ENCODE data around the gene OR51B2.
"Not testable (repeated sequence)": the region's sequence is repeated elsewhere in the genome, so short reads cannot be mapped to it uniquely, and the experiment has no call there.

The OR51B2 gene

DNA sequence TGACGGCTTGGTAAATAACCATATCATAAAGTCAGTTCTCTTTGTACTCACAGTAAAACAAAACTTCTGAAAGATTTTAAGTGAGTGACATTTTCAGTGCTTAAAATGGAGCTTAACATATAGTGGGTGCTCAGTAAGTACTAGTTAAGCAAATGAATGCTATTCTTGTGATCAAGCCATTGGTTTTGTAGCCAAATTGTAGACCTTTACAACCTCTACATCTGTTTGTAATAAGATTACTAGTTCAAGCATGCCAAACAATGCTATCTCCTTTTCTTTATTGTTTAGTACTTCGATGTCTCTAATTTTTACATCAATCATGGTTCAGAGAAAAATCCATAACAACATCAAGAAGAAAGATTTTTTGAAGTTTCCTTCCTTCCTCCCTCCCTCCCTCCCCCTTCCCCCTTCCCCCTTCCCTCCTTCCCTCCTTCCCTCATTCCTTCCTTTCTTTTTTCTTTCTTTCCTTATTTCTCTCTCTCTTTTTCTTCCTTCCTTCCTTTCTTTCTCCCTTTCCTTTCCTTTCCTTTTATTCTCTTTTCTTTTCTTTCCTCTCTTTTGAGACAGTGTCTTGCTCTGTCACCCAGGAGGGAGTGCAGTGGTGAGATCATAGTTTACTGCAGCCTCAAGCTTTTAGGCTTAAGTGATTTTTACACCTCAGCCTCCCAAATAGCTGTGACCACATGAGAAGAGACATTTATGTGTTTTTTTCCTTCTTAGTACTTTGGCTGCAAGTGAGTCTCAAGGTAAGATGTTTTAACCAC is 16.7 kb downstream of the OR51B2 start:
- no peak for DNase-seq

DNA sequence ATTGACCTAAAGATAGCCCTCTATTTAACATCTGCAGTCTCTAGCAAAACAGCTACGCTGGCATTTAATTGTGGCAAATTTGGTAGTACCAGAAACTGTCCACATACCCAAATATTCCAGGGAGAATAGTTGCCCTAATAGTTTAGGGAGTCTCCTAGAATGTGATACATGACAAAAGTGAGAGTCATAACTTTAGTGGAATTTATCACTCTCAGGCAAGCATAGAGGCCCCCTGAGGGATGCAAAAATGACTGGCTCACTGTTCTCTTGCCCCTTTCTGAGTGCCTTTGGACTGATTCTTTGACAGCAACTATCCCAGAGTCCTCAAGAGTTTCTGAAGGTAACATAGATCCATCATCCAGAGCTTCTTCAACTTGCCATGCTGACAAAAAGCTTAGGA is 20.1 kb downstream of the OR51B2 start:
- DNase-seq: no peak

DNA sequence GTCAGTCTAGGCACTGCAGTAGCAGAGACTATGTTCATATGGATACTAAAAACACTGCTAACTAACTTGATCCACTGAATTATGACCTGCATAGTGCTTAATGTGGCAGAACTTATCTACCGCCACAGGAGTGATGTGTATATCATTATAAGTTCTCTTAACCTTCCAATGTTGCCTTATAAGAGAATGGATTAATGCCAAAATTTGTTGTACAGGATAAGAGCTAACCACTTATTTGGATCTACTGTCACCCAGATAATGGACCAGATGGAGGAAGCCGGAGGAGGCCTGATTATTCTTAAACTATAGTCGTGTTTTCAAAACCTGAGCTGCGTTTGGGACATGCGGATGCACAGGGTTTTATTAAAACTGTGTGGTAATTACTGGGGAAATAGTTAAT is 20.5 kb downstream of the OR51B2 start:
- DNase-seq: no peak

DNA sequence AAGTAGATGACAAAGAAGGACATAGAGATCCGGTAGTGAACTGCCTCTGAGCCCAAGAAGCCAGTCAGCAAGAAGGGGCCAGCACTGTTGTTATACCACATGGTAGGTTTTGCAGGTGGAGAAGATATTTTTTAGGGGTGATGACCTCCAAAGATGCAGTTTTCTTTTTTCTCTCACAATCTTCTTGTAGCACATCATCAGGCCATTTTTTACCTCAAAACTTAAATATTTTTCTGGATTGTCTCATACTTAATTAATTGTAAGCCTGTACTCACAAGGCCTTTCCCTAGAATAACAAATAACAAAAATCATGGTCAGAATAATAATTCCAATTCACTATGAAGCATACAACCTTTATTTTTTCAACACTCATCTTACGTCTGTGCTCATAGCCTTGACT is 22.3 kb downstream of the OR51B2 start, which contains the start of gene OR51B4:
OR51B4 (minus strand) TSS at position 101 of the 400 bp plus-strand sequence; CDS start at position 101, 0 bp downstream.
- no peak for DNase-seq

- no peak for DNase-seq
Observed at GRCh38 chr11:5300251-5300650, 23.8 kb downstream of the OR51B2 start.

DNA sequence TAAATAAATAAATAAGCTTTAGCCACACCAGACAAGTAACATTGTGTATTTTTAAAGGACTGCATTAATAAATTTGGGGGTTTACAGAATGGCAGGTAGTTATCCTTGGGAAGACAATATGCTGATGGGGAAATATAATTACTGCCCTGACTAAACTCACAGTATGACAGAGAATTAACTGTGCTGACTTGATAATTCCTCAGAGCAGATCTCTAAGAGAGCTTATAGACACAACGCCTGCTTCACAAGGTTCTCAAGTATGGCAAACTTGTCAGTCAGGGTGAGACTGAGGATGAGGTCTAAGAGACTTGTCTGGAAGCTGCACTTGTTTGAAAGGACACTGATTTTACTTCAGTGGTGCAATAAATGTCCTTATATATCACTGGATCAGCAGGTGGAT is 25.6 kb downstream of the OR51B2 start:
- no peak for DNase-seq

GRCh38 chr11:5297721-5298323 is 26.3 kb downstream of the OR51B2 start:
- DNase-seq: no peak

DNA sequence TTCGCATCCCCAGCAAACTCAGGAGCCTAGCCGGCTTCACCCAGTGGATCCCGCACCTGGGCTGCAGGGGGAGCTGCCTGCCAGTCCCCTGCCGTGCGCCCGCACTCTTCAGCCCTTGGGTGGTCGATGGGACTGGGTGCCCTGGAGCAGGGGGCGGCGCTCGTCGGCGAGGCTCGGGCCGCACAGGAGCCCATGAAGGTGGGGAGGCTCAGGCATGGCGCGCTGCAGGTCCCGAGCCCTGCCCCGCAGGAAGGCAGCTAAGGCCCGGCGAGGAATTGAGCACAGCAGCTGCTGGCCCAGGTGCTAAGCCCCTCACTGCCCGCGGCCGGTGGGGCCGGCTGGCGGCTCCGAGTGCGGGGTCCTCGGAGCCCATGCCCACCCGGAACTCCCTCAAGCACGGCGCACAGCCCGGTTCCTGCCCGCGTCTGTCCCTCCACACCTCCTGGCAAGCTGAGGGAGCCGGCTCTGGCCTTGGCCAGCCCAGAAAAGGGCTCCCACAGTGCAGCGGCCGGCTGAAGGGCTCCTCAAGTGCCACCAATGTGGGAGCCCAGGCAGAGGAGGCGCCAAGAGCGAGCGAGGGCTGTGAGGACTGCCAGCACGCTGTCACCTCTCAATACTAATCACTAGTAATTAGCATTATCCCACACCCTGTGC is 29.6 kb downstream of the OR51B2 start:
- DNase-seq: not testable (repeated sequence)

DNA sequence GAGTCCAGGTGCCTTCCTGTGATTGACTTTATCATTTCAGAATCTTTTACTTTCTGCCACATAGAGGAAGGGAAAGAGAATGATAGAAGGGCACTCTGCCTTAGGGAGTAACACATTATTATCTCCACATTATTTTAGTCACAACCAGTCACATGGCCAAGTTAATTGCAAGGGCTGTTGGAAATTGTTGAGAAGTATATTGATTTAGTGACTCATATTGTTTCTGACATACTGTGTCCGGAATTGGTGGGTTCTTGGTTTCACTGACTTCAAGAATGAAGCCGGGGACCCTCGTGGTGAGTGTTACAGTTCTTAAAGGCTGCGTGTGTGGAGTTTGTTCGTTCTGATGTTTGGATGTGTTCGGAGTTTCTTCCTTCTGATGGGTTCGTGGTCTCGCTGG is 31.1 kb downstream of the OR51B2 start:
- DNase-seq: no peak

DNA sequence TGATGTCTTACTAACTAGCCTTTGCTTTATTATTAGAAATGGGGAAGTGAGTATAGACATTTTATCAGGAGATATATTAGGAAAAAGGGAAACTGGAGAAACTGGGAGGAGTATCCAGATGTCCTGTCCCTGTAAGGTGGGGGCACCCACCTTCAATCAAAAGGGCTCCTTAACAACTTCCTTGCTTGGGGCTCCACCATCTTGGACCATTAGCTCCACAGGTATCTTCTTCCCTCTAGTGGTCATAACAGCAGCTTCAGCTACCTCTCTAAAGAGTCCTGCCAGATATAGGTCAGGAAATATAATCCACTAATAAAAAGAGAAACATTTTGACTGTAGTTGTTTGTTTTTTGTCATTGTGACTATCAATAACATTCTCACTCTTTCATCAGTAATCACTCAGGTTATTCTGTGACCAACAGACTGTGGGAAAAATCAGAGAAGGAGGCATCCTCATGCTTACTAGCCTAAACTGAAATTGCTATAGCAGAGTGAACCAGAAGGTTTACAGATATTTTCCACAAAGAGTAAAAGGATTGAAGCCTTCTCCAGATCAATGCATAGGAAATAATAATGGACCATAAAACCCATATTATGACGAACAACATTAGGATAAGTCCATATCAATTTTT is 32.8 kb downstream of the OR51B2 start:
- peak; percentile 11 to 39 (median 30) for DNase-seq

DNA sequence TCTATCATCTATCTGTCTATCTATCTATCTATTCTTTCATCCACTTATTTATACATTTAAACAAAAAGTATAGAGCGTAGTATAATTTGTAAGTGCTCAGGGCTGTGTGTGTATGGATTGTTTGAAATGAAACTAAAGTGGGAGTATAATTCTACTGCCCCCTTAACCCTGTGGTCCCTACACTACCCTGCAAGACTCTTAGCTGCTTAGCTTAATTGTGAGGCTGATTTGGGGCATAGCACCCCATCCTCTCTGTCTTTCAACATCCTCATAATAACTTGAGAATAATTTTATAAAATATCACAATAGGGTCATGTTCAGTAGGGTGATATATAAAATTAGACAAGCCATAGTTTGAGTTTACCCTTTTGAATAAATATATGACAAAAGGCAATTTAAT is 34.0 kb downstream of the OR51B2 start:
- DNase-seq: no peak

DNA sequence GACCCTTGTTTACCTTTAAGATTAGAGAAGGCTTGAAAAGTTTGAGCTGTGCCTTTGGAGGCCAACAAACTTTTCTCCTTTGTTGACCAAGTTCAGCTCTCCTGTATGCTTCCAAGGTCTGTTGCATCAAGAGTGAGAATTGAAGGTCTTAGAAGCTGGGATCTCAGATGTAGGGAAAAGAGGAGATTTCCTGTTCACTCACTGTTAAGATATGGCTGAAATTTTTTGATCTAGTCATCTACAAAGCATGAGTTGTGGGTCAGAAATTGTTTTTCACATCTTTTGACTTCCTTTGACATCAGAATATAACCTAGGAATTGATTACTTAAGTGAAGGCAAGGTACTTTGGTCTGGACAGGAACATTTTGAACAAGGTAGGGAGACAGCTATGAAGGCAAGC is 34.4 kb downstream of the OR51B2 start:
- DNase-seq: no peak

GRCh38 chr11:5288906-5289550 is 35.1 kb downstream of the OR51B2 start:
- DNase-seq: no peak

DNA sequence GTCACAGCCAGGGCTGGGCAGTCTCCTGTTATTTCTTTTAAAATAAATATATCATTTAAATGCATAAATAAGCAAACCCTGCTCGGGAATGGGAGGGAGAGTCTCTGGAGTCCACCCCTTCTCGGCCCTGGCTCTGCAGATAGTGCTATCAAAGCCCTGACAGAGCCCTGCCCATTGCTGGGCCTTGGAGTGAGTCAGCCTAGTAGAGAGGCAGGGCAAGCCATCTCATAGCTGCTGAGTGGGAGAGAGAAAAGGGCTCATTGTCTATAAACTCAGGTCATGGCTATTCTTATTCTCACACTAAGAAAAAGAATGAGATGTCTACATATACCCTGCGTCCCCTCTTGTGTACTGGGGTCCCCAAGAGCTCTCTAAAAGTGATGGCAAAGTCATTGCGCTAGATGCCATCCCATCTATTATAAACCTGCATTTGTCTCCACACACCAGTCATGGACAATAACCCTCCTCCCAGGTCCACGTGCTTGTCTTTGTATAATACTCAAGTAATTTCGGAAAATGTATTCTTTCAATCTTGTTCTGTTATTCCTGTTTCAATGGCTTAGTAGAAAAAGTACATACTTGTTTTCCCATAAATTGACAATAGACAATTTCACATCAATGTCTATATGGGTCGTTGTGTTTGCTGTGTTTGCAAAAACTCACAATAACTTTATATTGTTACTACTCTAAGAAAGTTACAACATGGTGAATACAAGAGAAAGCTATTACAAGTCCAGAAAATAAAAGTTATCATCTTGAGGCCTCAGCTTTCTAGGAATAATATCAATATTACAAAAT is 35.8 kb downstream of the OR51B2 start:
- DNase-seq: no peak

- DNase-seq: no peak
Observed at GRCh38 chr11:5286901-5287300, 37.2 kb downstream of the OR51B2 start.

DNA sequence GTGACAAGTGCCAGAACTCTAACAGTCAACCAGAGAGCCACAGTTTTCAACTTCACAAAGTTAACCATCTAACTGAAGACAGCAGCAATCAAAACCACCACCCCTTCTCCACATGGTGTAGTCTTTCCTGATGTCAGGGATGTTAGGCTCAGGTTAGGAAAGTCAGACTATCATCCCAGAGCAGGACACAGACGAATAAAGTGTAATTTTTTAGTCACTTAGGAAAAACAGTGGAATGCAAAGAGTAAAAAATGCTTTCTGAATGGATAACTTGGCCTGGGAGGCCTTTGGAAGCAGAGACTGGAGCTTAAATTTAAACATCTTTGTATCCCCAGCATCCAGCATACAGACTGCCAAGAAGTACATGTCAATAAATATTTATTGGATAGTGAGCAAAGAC is 37.7 kb downstream of the OR51B2 start:
- no peak for DNase-seq

- DNase-seq: no peak
Observed at GRCh38 chr11:5285703-5286340, 38.3 kb downstream of the OR51B2 start.

DNA sequence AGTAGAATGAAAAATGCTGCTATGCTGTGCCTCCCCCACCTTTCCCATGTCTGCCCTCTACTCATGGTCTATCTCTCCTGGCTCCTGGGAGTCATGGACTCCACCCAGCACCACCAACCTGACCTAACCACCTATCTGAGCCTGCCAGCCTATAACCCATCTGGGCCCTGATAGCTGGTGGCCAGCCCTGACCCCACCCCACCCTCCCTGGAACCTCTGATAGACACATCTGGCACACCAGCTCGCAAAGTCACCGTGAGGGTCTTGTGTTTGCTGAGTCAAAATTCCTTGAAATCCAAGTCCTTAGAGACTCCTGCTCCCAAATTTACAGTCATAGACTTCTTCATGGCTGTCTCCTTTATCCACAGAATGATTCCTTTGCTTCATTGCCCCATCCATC is 39.5 kb downstream of the OR51B2 start:
- DNase-seq: no peak

DNA sequence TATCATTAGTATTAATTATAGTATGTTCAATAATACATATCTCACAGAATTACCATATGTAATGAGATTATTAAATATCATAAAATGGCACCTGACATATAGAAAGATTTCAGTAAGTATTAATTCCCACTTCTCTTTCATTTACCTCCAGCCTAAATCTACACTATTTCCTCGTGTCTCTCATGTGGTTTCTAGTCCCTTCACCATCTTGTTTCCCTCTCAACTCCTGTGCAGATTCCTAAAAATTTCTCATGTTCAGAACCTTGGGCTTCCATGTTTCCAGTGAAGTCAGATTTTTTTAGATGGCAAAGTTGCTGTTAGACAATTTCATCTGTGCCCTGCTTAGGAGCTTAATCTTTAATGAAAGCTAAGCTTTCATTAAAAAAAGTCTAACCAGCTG is 40.2 kb downstream of the OR51B2 start:
- no peak for DNase-seq

- DNase-seq: no peak
Observed at GRCh38 chr11:5283086-5283485, 41.0 kb downstream of the OR51B2 start.

GRCh38 chr11:5282628-5283027 is 41.5 kb downstream of the OR51B2 start:
- DNase-seq: no peak

GRCh38 chr11:5281596-5281995 is 42.5 kb downstream of the OR51B2 start:
- DNase-seq: no peak
